Retina (tissue), 1 donor: ENCODE results near the gene EMP2.

Experiments used
- DNase-seq: peaks from one replicate; pipeline ENCODE4 v3.0.0-alpha.2; 2016

The EMP2 gene

GRCh38 chr16:10609402-10609774, 29.0 kb upstream of the EMP2 start:
- no peak for DNase-seq

- DNase-seq: peak; percentile 34
Observed at GRCh38 chr16:10608687-10609401, 28.4 kb upstream of the EMP2 start.

- no peak for DNase-seq
Observed at GRCh38 chr16:10607157-10607556, 26.8 kb upstream of the EMP2 start.

DNA sequence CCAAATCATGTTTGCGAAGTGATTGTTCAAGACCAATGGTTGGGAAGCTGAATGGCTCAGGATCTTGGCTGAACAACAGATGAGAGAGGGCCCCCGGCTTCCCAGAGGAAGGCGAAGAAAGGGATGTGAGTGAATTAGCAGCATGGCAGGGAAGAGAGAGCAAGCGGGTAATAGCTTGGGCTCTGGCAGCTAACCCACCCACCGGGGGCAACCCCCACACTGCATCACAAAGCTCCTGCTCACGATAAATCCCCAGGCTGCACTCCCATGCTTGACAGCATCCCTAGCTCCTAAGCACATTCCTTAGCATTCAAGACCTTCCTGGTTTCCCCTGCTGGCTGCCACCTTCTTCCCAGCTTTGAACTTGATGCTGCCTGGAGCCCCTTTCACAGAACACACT, 26.2 kb upstream of the EMP2 start:
- no peak for DNase-seq

- no peak for DNase-seq
Observed at GRCh38 chr16:10605636-10606035, 25.2 kb upstream of the EMP2 start.

DNA sequence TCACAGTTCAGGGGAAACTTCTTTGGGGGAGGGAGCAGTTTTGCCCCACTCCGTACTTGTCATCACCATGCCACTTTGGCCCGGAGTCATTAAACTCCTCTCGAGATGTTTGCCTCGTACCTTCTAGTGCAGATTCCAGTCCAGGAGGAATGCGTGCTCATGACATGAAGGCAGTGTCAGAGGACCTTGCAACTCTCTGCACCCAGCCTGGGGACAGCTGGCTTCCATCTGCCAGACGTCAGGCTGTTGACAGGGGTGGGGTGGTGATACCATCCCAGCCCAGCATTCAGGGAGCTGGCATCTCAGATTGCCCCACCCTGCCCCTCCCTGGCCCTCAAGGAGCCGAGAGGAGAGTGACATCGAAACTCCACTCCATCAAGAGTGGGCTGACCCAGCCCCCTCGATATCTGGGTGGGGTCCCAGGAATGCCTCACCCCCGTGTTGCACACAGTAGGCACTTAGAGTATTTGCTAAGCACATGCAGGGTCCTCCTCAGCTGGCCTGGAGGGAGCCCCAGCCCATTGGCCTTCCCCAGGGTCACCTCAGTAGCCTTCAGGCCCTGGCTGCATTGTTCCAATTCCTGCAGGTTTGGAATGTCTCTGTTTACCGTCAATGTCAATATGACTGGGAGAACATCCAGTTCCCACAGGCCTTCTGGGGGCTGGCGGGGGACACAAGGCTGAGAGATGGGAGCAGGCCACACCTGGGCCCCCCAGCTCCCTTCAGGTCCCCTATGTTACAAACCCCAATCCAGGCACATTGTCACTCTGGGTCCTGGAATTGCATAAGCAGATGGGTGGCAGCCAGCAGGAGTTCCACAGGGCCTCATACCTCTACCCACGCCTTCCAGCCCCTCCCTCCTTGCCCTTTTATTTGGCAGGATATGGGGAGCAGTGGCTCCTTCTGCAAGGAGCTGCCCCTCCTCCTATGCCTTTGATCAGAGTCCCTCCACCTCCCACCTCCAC, 21.3 kb upstream of the EMP2 start:
- DNase-seq: no peak

DNA sequence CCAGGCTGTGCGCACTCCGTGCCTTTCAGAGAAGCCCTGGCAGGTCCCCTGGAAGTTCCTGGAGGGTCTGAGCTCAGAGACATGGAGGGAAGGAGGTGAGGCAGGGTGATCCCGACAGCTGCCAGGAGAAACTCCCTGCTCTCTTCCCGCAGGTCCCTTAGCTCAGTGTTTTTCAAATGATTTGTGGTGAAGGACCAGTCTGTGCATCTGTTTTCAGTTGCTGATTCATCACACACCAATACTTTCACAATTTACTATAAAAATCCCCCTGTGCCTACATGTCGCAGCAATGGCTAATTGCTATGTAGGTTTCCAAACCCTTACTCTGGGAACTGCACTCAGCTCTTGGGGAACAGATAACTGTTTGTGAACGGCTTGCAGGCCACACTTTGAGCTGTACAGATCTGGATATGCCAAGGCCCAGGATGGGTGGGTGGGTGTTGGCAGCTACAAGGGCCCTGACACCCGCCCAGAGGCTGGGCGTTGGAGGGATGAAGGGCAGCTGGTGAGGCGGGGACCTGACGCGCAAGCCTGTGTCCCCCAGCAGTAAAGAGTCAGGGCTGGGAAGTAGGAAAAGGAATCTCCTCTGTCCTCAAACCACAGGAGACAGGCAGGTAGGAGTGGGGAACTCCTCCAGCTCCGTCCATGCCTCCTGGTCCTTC, 20.5 kb upstream of the EMP2 start:
- DNase-seq: no peak

- DNase-seq: no peak
Observed at GRCh38 chr16:10599626-10600025, 19.2 kb upstream of the EMP2 start.

DNA sequence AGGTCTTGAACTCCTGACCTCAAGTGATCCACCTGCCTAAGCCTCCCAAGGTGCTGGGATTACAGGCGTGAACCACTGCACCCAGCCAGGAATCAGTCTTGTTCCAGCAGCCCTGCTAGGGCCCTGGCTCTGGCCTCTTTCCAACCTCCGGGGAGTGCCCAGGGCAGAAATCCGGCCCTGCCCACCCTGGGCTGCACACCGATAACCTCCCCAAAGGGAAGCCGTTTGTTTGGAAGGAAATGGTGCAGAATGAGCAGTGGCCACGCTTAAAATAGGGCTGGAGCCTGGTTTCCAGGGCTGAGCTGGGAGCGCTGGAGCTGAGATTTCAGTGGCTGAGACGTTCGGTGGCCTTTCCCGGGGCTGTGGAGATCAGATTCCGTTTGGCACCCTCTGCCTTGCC, 17.8 kb upstream of the EMP2 start:
- no peak for DNase-seq

DNA sequence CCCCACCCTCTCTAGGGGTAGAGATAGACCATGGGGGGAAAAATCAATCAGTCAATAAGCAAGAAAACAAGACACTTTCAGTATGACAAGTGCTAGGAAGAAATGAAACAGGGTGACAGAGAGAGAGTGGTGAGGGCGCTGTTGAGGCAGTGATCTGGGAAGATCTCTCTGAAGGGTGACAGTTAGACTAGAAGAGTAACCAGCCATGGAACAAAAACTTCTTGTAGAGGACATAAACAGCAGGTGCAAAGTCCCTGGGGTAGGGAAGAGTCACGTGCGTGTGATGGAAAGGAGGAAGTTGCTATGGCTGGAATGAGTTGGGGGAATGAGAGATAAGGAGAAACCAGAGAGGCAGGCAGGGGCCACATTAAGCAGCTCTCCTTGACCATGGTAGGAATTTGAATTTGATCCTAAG, 16.8 kb upstream of the EMP2 start:
- DNase-seq: no peak

DNA sequence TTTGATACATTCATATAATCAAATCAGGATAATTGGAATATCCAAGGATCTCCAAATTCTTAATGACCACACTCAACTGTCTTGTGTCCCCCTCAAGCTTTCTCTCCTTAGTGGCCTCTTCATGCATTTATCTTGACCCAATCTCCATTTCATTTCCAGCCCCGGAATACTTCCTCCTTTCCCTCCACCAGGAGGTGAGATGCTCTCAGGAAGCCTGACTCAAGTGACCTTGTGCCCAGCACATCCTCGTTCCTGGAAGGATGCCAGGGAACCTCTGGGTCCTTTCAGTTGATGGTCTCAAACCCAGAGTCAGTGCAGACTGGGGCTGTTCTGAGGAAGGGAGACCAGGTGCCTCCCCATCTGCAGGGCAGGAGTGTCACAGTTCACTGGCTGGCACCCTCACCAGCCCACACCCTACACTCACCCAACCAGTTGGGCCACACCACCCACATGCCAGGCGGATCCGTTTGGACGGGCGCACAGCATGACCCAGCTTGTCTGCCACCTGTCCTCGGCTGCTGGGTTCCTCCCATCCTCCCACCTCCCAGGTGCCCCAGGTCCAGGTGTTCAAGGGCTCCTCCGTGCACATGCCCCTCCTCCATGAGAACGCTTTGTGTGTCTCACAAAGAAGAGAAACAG, 14.0 kb upstream of the EMP2 start:
- no peak for DNase-seq

- DNase-seq: no peak
Observed at GRCh38 chr16:10592611-10593010, 12.2 kb upstream of the EMP2 start.

GRCh38 chr16:10590342-10590741, 9.9 kb upstream of the EMP2 start:
- DNase-seq: no peak

GRCh38 chr16:10589109-10589508, 8.7 kb upstream of the EMP2 start:
- DNase-seq: no peak

- no peak for DNase-seq
Observed at GRCh38 chr16:10587622-10588021, 7.2 kb upstream of the EMP2 start.

GRCh38 chr16:10584981-10585438, 4.6 kb upstream of the EMP2 start:
- no peak for DNase-seq

DNA sequence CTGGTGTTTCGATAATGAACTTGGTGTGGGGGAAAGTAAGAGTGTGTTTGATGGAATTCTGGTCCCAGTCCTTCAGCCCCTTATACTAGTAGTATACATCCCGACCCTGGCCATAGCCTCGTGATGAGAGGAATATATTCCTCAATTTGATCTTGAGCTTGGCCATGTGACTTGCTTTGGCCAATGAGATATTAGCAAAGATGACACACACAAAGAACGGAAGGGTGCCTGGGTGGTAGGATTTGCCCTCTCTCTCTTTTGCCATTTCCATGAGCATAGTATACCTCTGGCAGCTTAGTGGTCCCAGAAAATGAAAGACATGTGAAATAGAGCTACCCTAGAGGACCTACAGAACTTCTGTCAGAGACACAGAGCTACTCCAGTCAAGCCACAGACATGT, 2.9 kb upstream of the EMP2 start:
- DNase-seq: no peak

GRCh38 chr16:10581507-10581906, 1.1 kb upstream of the EMP2 start:
- no peak for DNase-seq

GRCh38 chr16:10580883-10581247, 467 bp upstream of the EMP2 start:
- no peak for DNase-seq

GRCh38 chr16:10579575-10579964, 828 bp downstream of the EMP2 start:
- DNase-seq: no peak

GRCh38 chr16:10578474-10579316, 1.7 kb downstream of the EMP2 start:
- DNase-seq: peak; percentile 17
